Esophagus squamous epithelium (tissue), 5 donors: ENCODE measurements around the gene SUPT3H. TPM values are rescaled to one million over a fixed set of nuclear protein-coding genes. Genes with fewer than 3 reads are reported as not detected.

Experiments
- DNase-seq: peaks from one replicate; lab custom pipeline; 2025; lab: John Stamatoyannopoulos, UW
- H3K27ac ChIP-seq, 4 donors: fragments of 200-600 bp; sonication (generic); one replicate each; pipeline ENCODE4 v1.5.1; 2016 to 2019; ENCODE audit warnings: mild to moderate bottlenecking in 1 of 4
- H3K27me3 ChIP-seq, 4 donors: fragments of 200-600 bp; sonication (generic); 1 replicate in 3 of 4; 2 replicates in 1 of 4; pipeline versions ENCODE4 v1.5.1 to v1.6.0; 2017 to 2021; ENCODE audit warnings: antibody characterized with exemption in 1 of 4
- H3K36me3 ChIP-seq, 3 donors: fragments of 200-600 bp; sonication (generic); one replicate each; pipeline ENCODE4 v1.5.1; 2016 to 2019
- H3K4me1 ChIP-seq, 3 donors: fragments of 200-600 bp; sonication (generic); one replicate each; pipeline ENCODE4 v1.5.1; 2017 to 2019
- H3K4me3 ChIP-seq, 4 donors: fragments of 200-600 bp; sonication (generic); 1 replicate in 3 of 4; 2 replicates in 1 of 4; pipeline ENCODE4 v1.5.1; 2016 to 2019; ENCODE audit warnings: mild to moderate bottlenecking in 2 of 4, moderate library complexity in 1 of 4
- H3K9me3 ChIP-seq, 3 donors: fragments of 200-600 bp; sonication (generic); one replicate each; pipeline ENCODE4 v1.5.1; 2016 to 2019
- CTCF ChIP-seq, 6 experiments: fragments of 450-650 bp in 4 of 6; fragments of 200-600 bp in 2 of 6; sonication (generic) in 2 of 6; IDR thresholded peaks; one replicate each; pipeline ENCODE4 v1.5.1; 2016 to 2019; ENCODE audit warnings: antibody characterized with exemption in 6 of 6, mild to moderate bottlenecking in 4 of 6, moderate library complexity in 4 of 6
- POLR2A ChIP-seq, 4 donors: fragments of 450-650 bp; IDR thresholded peaks; one replicate each; pipeline ENCODE4 v1.6.1; 2017; ENCODE audit warnings: antibody characterized with exemption in 4 of 4, mild to moderate bottlenecking in 4 of 4, moderate library complexity in 3 of 4
- WGBS, 2 donors: methylation state at CpG; one replicate each; pipeline ENCODE4 v1.1.5; 2018; 5-methylcytosine and 5-hydroxymethylcytosine counted together
- intact Hi-C: fragments of 100-400 bp; cut with DNase I; formaldehyde crosslinking; loops from one replicate; pipeline ENCODE4 v1.15.0; 2022
- total RNA-seq, 4 donors: library from RNA; depleted of rRNA; stranded (reverse); fragments of >200 nt; gene quantifications; one replicate each; pipeline ENCODE4 v1.1.0, GENCODE V29; 2016
- donor health status: DM: yes; HTN: yes; CAD: no.

SUPT3H gene
- total RNA-seq, 4 donors from 2014 or later: 3.6 to 10.9 (median 5.3) TPM

GRCh38 chr6:44787254-44787834 is 590.4 kb downstream of the SUPT3H start:
- intact Hi-C loops: no loop called here
- 76 to 87% methylated on average over 8 of the region's 8 CpGs for WGBS, 2 donors
- Histone ChIP-seq H3K27me3 (no peaks in the 10 kb centered on the region), H3K4me3 (no peak overlapping the region), H3K36me3 (no peaks in the 10 kb centered on the region), H3K27ac (no peak overlapping the region), H3K4me1 (no peaks in the 10 kb centered on the region), H3K9me3 (no peaks in the 10 kb centered on the region)
- no peak for DNase-seq
- TF ChIP-seq CTCF (IDR thresholded peaks at IDR 0.05) (no peak), POLR2A (IDR thresholded peaks at IDR 0.05) (no peak)

- TF ChIP-seq POLR2A (IDR thresholded peaks at IDR 0.05): no peak
- TF ChIP-seq CTCF (IDR thresholded peaks at IDR 0.05): no peak
- no peaks in the 10 kb centered on the region for H3K27me3 ChIP-seq
- no peaks in the 10 kb centered on the region for H3K36me3 ChIP-seq
- H3K4me1 ChIP-seq: no peaks in the 10 kb centered on the region
- intact Hi-C loops: no loop called here
- H3K27ac ChIP-seq: no peak overlapping the region
- WGBS, 2 donors: 33 to 35% methylated on average over 1 of the region's 1 CpG
- no peak for DNase-seq
- no peak overlapping the region for H3K4me3 ChIP-seq
- no peaks in the 10 kb centered on the region for H3K9me3 ChIP-seq
Observed at GRCh38 chr6:44785130-44785529, 592.6 kb downstream of the SUPT3H start.

- no peak for TF ChIP-seq POLR2A (IDR thresholded peaks at IDR 0.05)
- TF ChIP-seq CTCF (IDR thresholded peaks at IDR 0.05): no peak
- no peak overlapping the region for H3K4me3 ChIP-seq
- H3K4me1 ChIP-seq: no peaks in the 10 kb centered on the region
- no peak overlapping the region for H3K27ac ChIP-seq
- H3K9me3 ChIP-seq: no peaks in the 10 kb centered on the region
- H3K36me3 ChIP-seq: no peaks in the 10 kb centered on the region
- DNase-seq: no peak
- no peaks in the 10 kb centered on the region for H3K27me3 ChIP-seq
- 100% methylated on average over 1 of the region's 1 CpG for WGBS, 2 donors
- intact Hi-C loops: no loop called here
Observed at GRCh38 chr6:44784195-44784594, 593.5 kb downstream of the SUPT3H start.

GRCh38 chr6:44782892-44783291 is 594.8 kb downstream of the SUPT3H start:
- DNase-seq: no peak
- intact Hi-C loops: no loop called here
- H3K36me3 ChIP-seq: no peaks in the 10 kb centered on the region
- H3K9me3 ChIP-seq: no peaks in the 10 kb centered on the region
- no peak overlapping the region for H3K4me3 ChIP-seq
- WGBS, 2 donors: 24 to 72% methylated on average over 2 to 3 of the region's 3 CpGs
- TF ChIP-seq POLR2A (IDR thresholded peaks at IDR 0.05) (no peak), CTCF (IDR thresholded peaks at IDR 0.05) (no peak)
- H3K4me1 ChIP-seq: no peaks in the 10 kb centered on the region
- no peaks in the 10 kb centered on the region for H3K27me3 ChIP-seq
- H3K27ac ChIP-seq: no peak overlapping the region

GRCh38 chr6:44781912-44782597 is 595.7 kb downstream of the SUPT3H start:
- Histone ChIP-seq H3K27me3 (no peaks in the 10 kb centered on the region), H3K4me3 (no peak overlapping the region), H3K4me1 (no peaks in the 10 kb centered on the region), H3K27ac (no peak overlapping the region), H3K9me3 (no peaks in the 10 kb centered on the region), H3K36me3 (no peaks in the 10 kb centered on the region)
- no peak for DNase-seq
- no peak for TF ChIP-seq CTCF (IDR thresholded peaks at IDR 0.05)
- no peak for TF ChIP-seq POLR2A (IDR thresholded peaks at IDR 0.05)
- intact Hi-C loops: no loop called here
- 71 to 83% methylated on average over 1 to 2 of the region's 2 CpGs for WGBS, 2 donors
